Mucosa of stomach (tissue), 1 donor: ENCODE results near the gene CELA2B.
"Not testable (repeated sequence)": the region's sequence is repeated elsewhere in the genome, so short reads cannot be mapped to it uniquely, and the experiment has no call there.

Source experiments
- H3K27me3 ChIP-seq: one replicate; pipeline ENCODE4 v1.7.0; 2013; ENCODE audit warnings: mild to moderate bottlenecking, low read length; ENCODE audit not compliant: control insufficient read depth, insufficient read depth
- H3K36me3 ChIP-seq: one replicate; pipeline ENCODE4 v1.7.0; 2013; ENCODE audit warnings: low read length; ENCODE audit not compliant: control insufficient read depth, insufficient read depth
- H3K4me1 ChIP-seq: one replicate; pipeline ENCODE4 v1.7.0; 2013; ENCODE audit warnings: mild to moderate bottlenecking, low read length; ENCODE audit not compliant: control insufficient read depth, insufficient read depth
- H3K4me3 ChIP-seq: one replicate; pipeline ENCODE4 v1.7.0; 2013; ENCODE audit warnings: low read length
- H3K9ac ChIP-seq: one replicate; pipeline ENCODE4 v1.7.0; 2013; ENCODE audit warnings: mild to moderate bottlenecking, low read length, moderate library complexity
- H3K9me3 ChIP-seq: one replicate; pipeline ENCODE4 v1.7.0; 2013; ENCODE audit warnings: mild to moderate bottlenecking, low read length, moderate library complexity; ENCODE audit not compliant: control insufficient read depth
- donor health status: Pancreatic carcinoma.

CELA2B gene

DNA sequence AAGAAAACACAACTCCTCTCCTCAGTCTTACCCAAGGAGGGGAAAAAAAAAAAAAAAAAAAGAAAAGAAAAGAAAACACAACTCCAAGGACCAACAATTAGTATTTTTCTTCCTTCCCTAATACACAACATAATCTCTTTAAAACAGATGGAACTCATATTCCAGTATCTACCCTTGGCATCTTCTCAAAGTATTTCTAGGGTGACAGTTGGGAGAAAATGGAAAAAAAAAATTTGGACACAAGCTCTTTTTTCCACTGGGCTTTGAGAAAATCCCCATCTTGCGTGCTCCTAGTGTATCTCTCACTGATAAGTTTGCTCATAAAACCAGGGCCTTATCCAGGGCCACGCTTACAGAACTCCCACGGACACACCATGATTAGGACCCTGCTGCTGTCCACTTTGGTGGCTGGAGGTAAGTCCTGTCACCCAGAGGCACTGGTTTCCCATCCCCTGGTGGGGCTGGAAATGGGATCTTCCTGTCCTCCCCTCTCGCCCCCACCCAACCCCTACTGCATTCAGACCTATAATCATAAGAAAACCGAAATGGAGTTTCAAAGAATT, at the start of gene CELA2B:
CELA2B (plus strand) TSS at position 353 of the 563 bp plus-strand sequence; CDS start at position 375, 22 bp downstream.
- no peaks in the 10 kb centered on the region for H3K4me1 ChIP-seq
- no peak within 1 kb of the TSS for H3K9ac ChIP-seq
- no peak within 1 kb of the TSS for H3K4me3 ChIP-seq
- H3K9me3 ChIP-seq: no peaks in the 10 kb centered on the region
- no peaks in the 10 kb centered on the region for H3K36me3 ChIP-seq
- no peaks in the 10 kb centered on the region for H3K27me3 ChIP-seq

DNA sequence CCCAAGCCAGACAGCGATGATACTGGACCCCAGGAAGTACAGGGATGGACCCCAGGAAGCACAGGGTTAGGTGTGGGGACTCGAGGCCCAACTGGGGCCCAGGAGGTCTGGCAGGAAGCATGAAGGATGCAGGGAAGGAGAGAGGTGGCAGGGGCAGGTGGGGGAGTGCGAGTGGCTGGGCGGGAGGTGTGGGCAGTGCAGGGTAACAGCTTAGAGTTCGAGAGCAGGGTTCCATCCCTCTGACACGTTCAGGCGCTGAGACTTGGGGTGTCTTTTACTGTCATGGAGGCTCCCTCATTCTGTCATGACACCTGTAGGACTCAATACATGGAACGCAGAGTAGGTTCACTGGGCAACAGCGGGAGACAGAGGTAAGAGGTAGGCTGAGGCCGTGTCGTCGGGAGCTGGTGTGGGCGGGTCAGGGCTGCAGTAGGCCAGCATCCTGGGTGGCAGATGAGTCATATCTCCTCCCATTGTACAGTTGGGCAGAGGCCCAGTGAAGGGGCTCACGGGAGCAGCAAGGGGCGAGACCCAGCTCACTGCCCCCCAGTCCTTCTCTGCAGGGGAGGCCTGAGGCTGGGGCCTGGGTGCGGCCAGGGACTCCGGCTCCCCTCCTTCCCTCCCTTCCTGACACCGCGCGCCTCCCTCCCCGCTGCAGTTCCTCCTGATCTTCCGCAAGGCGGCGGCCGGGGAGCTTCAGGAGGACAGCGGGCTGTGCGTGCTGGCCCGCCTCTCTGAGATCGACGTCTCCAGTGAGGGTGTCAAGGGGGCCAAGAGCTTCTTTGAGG, 49.2 kb upstream of the CELA2B start:
- H3K9ac ChIP-seq: peak overlapping the region; percentile 16
- H3K4me1 ChIP-seq: peaks cover 72% of the 10 kb centered on the region
- H3K27me3 ChIP-seq: no peaks in the 10 kb centered on the region
- no peak overlapping the region for H3K4me3 ChIP-seq
- H3K36me3 ChIP-seq: peaks cover 14% of the 10 kb centered on the region
- no peaks in the 10 kb centered on the region for H3K9me3 ChIP-seq

DNA sequence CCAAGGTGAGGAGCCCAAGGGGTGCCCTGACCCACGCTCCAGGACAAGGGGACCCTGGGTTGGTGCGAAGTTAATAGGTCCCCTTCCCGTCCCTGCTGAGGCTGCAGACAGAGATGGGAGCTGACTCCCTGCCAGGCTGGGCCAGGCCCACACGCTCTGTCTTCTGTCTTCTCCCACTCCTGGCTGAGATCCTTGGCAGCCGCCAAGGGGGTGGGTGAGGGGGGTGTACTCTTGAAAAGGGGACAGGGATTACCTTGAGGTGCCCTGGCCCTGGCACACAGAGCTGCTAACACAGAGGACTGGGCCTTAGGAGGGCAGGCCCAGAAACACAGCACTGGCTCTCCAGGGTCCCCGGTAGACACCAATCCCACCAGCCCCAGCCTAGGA, 48.6 kb upstream of the CELA2B start:
- Histone ChIP-seq H3K4me1 (peaks cover 74% of the 10 kb centered on the region), H3K36me3 (peaks cover 14% of the 10 kb centered on the region), H3K27me3 (no peaks in the 10 kb centered on the region), H3K4me3 (no peak overlapping the region), H3K9me3 (no peaks in the 10 kb centered on the region), H3K9ac (peak overlapping the region; percentile 16)

DNA sequence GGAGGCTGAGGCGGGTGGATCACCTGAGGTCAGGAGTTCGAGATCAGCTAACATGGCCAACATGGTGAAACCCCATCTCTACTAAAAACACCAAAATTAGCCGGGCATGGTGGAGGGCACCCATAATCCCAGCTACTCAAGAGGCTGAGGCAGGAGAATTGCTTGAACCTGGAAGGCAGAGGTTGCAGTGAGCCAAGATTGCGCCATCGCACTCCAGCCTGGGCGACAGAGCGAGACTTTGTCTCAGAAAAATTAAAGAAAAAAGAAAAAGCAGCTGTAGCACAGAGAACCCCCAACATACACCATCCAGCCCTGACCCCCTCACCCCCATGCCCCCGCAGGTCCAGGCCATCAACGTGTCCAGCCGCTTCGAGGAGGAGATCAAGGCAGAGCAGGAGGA, 47.7 kb upstream of the CELA2B start:
- H3K9ac ChIP-seq, H3K9me3 ChIP-seq, H3K4me3 ChIP-seq, H3K27me3 ChIP-seq: not testable (repeated sequence)
- H3K4me1 ChIP-seq: peaks cover 74% of the 10 kb centered on the region
- H3K36me3 ChIP-seq: peaks cover 14% of the 10 kb centered on the region

DNA sequence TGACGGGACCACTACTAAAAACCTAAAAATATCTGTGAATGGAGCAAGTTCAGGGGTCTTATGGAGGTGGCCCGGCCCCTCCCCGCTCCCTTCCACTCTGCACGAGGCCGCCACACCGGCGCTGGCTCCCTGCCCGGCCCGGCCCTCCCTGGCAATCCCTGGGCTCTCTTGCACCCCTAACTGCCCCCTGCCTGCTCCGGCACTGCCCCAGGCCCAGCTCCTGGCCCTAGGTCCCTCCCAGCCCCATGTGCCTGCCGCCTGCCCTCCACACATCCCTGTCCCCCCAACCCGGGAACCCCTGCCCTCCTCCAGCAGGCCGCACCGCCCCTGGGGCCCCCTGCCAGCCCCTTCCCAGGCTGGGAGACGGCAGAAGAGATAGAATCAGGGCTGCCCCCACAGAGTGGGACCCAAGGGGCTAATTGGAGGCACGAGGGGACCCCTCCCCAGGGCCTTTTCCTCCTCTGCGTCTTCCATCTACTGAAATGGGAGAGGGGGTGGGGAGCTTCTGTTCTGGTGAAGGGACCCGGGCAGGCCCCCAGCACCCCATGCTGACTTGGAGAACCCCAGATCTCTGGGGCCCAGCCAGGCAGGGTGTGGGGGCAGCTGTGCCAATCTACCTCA, 47.0 kb upstream of the CELA2B start:
- H3K27me3 ChIP-seq: no peaks in the 10 kb centered on the region
- peaks cover 14% of the 10 kb centered on the region for H3K36me3 ChIP-seq
- H3K9ac ChIP-seq: no peak overlapping the region
- H3K4me3 ChIP-seq: no peak overlapping the region
- peaks cover 72% of the 10 kb centered on the region for H3K4me1 ChIP-seq
- H3K9me3 ChIP-seq: no peaks in the 10 kb centered on the region

DNA sequence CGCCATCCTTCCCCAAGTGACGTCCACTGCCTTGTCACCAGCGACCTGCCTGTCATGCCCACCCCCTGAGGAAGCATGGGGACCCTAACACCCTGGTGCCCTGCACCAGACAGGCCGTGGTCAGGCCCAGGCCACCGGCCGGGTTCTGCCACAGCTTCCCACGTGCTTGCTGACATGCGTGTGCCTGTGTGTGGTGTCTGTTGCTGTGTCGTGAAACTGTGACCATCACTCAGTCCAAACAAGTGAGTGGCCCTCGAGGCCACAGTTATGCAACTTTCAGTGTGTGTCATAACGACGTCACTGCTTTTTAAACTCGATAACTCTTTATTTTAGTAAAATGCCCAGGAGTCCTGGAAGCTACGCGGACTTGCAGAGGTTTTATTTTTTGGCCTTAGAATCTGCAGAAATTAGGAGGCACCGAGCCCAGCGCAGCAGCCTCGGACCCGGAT, 46.2 kb upstream of the CELA2B start:
- peaks cover 14% of the 10 kb centered on the region for H3K36me3 ChIP-seq
- no peak overlapping the region for H3K9ac ChIP-seq
- H3K9me3 ChIP-seq: no peaks in the 10 kb centered on the region
- peaks cover 64% of the 10 kb centered on the region for H3K4me1 ChIP-seq
- no peak overlapping the region for H3K4me3 ChIP-seq
- no peaks in the 10 kb centered on the region for H3K27me3 ChIP-seq

DNA sequence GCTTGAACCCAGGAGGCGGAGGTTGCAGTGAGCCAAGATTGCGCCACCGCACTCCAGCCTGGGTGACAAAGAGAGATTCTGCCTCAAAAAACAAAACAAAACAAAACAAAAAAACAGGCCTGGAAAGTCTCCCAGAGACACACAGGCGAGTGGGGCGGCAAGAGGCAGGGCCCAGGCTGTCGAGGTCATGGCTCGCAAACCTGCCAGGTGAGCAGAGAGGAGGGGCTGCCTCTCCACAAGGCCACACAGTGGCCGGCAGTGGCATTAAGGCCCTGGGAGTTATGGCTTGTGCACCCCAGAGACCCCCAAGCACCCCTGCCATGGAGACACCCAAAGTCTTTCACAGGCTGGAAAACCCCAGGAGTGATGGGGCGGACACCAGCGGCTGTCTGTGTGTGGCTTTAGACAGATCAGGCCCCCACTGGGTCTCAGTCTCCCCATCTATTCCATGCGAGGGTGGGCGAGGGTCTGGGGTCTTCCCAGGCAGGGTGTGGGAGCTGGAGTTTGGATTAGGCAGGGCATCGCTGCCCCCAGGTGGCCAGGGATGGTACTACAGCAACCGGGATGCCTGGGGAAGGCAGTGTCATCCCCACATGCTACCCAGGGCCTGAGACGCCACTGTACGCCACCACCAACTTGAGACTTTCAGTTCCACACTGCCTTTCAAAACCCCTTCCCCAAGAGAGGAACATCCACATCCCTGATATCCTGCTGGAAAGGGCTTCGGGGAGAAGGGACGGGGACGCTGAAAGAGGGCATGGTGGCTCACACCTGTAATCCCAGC, 44.9 kb upstream of the CELA2B start:
- Histone ChIP-seq H3K36me3 (peaks cover 14% of the 10 kb centered on the region), H3K27me3 (no peaks in the 10 kb centered on the region), H3K4me1 (peaks cover 51% of the 10 kb centered on the region), H3K4me3 (peak overlapping the region; percentile 2), H3K9me3 (no peaks in the 10 kb centered on the region), H3K9ac (peak overlapping the region; percentile 17)

DNA sequence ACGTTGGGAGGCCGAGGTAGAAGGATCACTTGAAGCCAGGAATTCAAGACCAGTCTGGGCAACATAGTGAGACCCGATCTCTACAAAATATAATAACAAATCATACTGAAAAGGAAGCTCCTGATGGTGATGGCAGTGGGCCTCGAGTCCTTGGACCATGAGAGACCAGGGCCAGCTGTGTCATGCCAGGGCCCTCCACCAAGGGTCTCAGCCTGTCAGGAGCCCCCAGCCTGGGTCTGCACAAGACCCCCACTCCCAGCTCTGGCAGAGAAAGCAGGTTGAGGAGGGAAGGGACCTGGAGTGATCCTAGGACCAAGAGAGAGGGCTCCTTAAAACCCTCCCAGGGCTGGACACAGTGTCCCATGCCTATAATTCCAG, 44.3 kb upstream of the CELA2B start:
- Histone ChIP-seq H3K27me3 (no peaks in the 10 kb centered on the region), H3K4me3 (peak overlapping the region; percentile 2), H3K9ac (peak overlapping the region; percentile 17), H3K36me3 (peaks cover 14% of the 10 kb centered on the region), H3K4me1 (peaks cover 45% of the 10 kb centered on the region), H3K9me3 (no peaks in the 10 kb centered on the region)

DNA sequence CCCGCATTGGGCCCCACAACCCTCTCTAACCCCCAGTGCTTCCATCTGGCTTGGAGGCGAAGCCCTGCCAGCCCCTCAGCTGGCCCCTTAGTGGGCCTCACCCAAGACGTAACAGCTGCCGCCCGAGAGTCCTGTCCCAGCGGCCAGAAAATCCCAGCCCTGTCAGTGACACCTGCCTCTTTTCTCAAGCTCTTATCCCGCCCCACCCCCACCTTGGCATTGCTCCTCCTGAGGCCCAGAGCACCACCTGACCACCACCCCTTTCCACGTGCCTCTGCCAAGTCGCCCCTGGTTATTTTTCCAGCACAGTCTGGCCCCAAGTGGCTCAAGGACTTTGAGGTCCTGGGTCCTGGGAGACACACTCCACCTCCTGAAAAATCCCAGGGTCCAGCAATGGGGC, 43.6 kb upstream of the CELA2B start:
- Histone ChIP-seq H3K36me3 (peaks cover 10% of the 10 kb centered on the region), H3K4me3 (no peak overlapping the region), H3K27me3 (no peaks in the 10 kb centered on the region), H3K9ac (no peak overlapping the region), H3K9me3 (no peaks in the 10 kb centered on the region), H3K4me1 (peaks cover 38% of the 10 kb centered on the region)

DNA sequence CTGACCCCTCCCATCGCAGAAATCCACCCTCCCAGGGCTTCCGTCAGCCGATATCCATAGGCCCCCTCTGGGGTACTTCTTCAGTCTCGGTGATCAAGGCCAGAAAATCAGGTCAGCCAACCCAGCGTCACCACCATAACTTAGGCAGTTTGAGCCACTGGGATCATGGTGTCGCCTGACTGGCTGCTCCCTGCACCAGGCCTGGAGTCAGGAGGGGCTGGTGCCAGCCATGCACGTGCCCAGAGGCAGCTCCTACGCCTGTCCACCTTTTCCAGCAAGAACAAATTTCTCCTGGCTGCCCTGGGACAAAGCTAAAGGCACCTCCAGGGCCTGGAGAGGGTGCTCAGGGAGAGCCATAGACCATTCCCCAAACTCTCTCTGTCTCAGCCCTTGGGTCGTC, 42.4 kb upstream of the CELA2B start:
- Histone ChIP-seq H3K36me3 (peaks cover 7% of the 10 kb centered on the region), H3K4me3 (no peak overlapping the region), H3K9me3 (no peaks in the 10 kb centered on the region), H3K9ac (no peak overlapping the region), H3K4me1 (peaks cover 31% of the 10 kb centered on the region), H3K27me3 (no peaks in the 10 kb centered on the region)

DNA sequence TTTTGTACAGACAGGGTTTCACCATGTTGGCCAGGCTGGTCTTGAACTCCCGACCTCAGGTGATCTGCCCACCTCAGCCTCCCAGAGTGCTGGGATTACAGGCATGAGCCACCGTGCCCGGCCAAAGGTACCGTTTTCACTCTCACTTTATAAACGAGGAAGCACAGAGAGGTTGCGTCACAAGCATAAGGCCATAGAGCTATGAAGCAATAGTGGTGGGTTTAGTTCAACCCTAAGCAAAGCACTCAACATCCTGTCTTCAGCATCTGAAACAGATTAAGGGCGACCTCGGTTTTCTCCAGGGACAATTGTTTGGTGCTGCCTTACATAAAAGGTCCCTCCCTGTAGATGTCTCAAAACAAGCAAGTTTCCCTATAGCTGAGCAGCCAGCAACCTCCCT, 41.2 kb upstream of the CELA2B start:
- H3K36me3 ChIP-seq, H3K27me3 ChIP-seq, H3K9me3 ChIP-seq, H3K9ac ChIP-seq, H3K4me3 ChIP-seq: not testable (repeated sequence)
- H3K4me1 ChIP-seq: peaks cover 31% of the 10 kb centered on the region
